Bronchial epithelial cell (primary cell): ENCODE data around the gene RAPH1. TPM values are rescaled to one million over a fixed set of nuclear protein-coding genes. Genes with fewer than 3 reads are reported as not detected.
A peak's percentile ranks its signal among the peaks of the same experiment; 100 is the strongest.

ENCODE experiments used
- DNase-seq: peaks from one replicate; pipeline ENCODE4 v3.0.0-alpha.2; 2010; ENCODE audit warnings: low read depth
- FAIRE-seq: peaks from 2 replicates; lab custom pipeline; 2011; peaks lifted over from hg19 to GRCh38; lab: Jason Lieb, UNC
- H3K27me3 ChIP-seq: 2 replicates; pipeline ENCODE4 v1.5.1; 2011; ENCODE audit warnings: low read length; ENCODE audit not compliant: control insufficient read depth, insufficient read depth
- H3K36me3 ChIP-seq: 2 replicates; pipeline ENCODE4 v1.5.1; 2011; ENCODE audit warnings: low read length; ENCODE audit not compliant: control insufficient read depth, insufficient read depth
- H3K4me3 ChIP-seq: 2 replicates; pipeline ENCODE4 v1.5.1; 2011; ENCODE audit warnings: mild to moderate bottlenecking, low read depth, low read length, control low read depth
- total RNA-seq: library from RNA; depleted of rRNA; stranded (reverse); fragments of >200 nt; gene quantifications from 2 replicates; pipeline ENCODE4 v1.2.1, GENCODE V29; 2014
- TF ChIP-seq, protein P1 (sequence below): IDR thresholded peaks from 2 replicates; pipeline ENCODE4 v1.5.1; 2011; ENCODE audit warnings: mild to moderate bottlenecking, moderate library complexity, low read length, control low read depth, inconsistent platforms; ENCODE audit not compliant: insufficient read depth, severe bottlenecking

RAPH1 gene
- total RNA-seq, 1 donor from 2014 or later = 15.3 TPM

DNA sequence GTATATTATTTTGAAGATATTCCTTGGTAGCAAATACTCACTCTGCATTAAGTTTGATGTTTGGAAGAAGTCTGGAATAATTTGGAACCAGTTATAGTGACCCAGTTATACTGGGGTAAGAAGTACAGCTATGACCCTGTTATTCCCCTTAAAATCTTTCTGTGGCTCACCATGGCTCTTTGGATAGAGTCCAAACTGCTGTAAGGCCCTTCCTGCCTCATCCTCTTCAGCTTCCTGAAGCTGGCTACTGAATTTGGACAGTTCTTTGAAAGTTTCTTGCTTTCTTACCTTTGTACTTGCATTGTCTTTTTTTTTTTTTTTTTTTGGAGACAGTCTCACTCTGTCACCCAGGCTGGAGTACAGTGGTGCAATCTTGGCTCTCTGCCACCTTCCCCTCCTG is 121.3 kb downstream of the RAPH1 start:
- DNase-seq (no peak), FAIRE-seq (no peak)
- Histone ChIP-seq H3K36me3 (peaks cover 3% of the 10 kb centered on the region), H3K4me3 (no peak overlapping the region), H3K27me3 (no peaks in the 10 kb centered on the region)
- TF ChIP-seq, protein P1, sequence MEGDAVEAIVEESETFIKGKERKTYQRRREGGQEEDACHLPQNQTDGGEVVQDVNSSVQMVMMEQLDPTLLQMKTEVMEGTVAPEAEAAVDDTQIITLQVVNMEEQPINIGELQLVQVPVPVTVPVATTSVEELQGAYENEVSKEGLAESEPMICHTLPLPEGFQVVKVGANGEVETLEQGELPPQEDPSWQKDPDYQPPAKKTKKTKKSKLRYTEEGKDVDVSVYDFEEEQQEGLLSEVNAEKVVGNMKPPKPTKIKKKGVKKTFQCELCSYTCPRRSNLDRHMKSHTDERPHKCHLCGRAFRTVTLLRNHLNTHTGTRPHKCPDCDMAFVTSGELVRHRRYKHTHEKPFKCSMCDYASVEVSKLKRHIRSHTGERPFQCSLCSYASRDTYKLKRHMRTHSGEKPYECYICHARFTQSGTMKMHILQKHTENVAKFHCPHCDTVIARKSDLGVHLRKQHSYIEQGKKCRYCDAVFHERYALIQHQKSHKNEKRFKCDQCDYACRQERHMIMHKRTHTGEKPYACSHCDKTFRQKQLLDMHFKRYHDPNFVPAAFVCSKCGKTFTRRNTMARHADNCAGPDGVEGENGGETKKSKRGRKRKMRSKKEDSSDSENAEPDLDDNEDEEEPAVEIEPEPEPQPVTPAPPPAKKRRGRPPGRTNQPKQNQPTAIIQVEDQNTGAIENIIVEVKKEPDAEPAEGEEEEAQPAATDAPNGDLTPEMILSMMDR = no peak

DNA sequence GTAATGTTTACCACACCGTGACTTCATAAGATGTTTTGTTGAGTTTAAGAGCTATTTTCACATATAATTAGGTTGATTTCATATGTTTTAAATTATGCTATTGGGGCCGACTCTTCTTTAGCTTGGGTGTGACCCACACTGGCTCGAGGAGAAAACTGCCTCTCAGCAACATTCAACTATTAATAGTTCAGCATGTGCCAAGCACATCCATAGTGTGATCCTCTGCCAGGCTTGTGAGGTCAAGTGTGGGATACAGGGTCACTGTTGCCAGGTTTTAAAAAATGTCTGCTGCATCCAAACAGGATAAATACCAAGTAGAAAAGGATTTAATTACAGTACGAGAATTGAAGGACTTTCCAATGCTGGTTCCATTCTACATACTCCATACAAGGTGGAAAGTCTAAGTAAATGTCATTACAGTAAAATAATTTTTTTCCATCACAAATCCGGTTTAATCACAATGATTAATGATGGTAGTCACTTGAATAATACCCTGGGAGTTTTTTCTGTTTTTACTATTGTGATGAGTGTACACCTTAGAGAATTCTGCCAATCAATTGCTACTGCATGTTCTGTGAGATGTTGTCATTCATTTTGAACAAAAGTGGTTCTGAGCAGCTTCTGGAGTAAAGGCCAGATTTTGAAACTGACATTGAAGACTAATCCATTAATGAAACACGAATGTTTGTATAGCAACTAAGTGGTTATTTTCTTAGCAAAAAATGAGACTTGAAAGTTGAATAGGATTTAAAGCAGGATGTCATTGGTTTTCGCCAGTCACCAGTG is 122.4 kb downstream of the RAPH1 start:
- DNase-seq = no peak
- no peak for FAIRE-seq
- H3K4me3 ChIP-seq = no peak overlapping the region
- H3K36me3 ChIP-seq = no peaks in the 10 kb centered on the region
- H3K27me3 ChIP-seq = no peaks in the 10 kb centered on the region
- TF ChIP-seq, protein P1 = no peak

DNA sequence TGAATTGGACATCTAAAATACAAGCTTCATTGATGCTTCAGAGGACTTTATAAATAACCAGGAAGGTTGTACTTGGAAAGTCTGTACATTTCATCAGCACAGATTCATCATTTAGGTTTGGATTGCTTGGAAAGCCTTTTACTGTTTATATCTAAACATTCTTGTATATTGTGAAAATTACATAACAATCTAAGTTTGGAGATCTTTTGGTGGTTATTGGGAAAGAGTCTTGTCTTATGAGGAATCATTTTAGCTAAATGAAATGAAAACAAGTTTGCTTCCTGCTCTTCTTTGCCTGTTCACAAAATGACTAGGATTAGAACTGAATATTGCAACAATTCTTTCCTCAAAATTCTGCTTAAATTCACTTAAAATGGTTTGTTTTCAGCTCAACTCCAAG is 127.6 kb downstream of the RAPH1 start:
- TF ChIP-seq, protein P1 = no peak
- no peak for FAIRE-seq
- no peaks in the 10 kb centered on the region for H3K27me3 ChIP-seq
- H3K4me3 ChIP-seq = no peak overlapping the region
- no peak for DNase-seq
- no peaks in the 10 kb centered on the region for H3K36me3 ChIP-seq

DNA sequence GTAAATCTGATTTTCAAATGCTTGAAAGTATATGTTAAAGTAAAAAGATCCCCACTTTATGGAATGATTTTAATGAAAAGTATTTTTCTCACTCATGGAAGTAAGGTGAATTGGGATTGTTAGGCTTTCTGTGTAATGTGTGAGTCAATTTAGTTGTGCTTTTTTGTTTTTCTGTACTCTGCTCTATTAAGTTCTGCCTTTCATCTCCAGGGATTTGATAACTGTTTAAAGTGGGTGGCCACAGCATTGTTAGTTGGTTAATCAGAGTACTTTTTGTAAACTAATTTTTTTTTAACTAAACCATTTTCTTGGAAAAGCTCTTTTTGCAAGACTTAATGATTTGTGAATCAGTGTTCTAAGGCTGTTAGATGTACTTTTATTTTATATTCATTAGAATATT is 130.1 kb downstream of the RAPH1 start:
- FAIRE-seq (no peak), DNase-seq (no peak)
- TF ChIP-seq, protein P1 = no peak
- H3K27me3 ChIP-seq = no peaks in the 10 kb centered on the region
- no peak overlapping the region for H3K4me3 ChIP-seq
- no peaks in the 10 kb centered on the region for H3K36me3 ChIP-seq

DNA sequence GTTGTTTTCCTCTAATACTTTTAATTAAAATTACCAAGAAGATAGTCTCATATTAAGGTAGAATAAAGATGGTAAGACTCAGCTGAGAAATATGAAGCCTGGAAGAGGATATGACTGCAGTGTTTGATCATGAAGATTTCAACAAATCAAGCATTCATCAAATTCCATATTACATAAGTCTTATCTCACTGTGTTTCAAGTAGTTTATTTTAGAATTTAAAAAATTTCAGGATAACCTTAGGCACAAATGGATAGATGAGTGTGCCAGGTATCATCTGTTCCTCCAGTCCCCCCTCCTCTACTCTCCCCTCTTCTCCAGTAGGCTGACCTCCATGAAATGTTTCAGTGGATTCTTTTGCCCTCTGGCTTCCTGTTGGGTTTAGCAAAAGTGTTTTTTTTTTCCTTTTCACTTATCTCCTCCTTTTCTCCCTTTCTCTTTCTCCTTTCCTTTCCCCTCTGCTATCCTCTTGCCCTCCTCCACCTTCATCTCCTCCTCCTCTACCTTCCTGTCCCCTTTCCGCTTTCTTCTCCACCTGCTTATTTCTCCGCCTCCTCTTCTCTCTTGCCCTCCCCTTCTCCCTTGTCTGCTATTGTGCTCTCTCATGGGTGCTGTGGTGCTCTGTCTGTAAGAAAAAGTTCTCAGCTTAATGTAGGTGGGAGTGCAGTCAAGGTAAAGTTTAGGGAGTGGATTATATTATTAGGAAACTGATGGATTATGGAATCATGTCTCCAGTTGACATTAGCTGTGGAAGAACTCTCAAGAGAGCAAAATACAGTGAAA is 134.1 kb downstream of the RAPH1 start:
- peaks cover 2% of the 10 kb centered on the region for H3K36me3 ChIP-seq
- DNase-seq = peak; percentile 46
- H3K27me3 ChIP-seq = no peaks in the 10 kb centered on the region
- TF ChIP-seq, protein P1 = no peak
- no peak for FAIRE-seq
- H3K4me3 ChIP-seq = no peak overlapping the region
